OCI-LY1 (cell line): ENCODE measurements around the gene PLD1.

Source experiments
- EZH2 ChIP-seq: fragments of 200-600 bp; sonication (generic), shearing (Covaris generic); IDR thresholded peaks from 2 replicates; pipeline ENCODE4 v1.8.0; 2017; ENCODE audit warnings: borderline replicate concordance, mixed run types, mild to moderate bottlenecking, antibody characterized with exemption, low read length, moderate library complexity, mixed read lengths
- TF ChIP-seq, protein P1 (sequence below): fragments of 200-600 bp; sonication (generic), shearing (Covaris generic); IDR thresholded peaks from 2 replicates; pipeline ENCODE4 v1.5.1; 2017; ENCODE audit warnings: mild to moderate bottlenecking, antibody characterized with exemption, low read length, moderate library complexity, mixed read lengths

DNA sequence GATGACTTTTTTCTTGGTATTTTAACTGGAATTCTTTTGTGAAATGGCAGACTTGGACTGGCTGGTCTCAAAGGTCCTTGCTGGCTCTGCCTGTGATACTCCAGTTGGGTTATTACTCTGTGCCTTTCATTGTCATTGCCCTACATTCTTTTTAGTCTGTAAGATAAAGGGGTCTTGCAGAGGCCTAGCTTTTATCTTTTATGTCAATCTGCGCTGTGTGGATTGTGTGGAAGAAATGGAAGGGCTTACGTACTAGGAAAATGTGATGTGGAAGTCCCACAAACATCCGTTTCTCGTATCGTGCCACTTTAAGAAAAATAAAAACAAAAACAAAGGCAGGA is 24.1 kb upstream of the PLD1 start:
- TF ChIP-seq, protein P1, sequence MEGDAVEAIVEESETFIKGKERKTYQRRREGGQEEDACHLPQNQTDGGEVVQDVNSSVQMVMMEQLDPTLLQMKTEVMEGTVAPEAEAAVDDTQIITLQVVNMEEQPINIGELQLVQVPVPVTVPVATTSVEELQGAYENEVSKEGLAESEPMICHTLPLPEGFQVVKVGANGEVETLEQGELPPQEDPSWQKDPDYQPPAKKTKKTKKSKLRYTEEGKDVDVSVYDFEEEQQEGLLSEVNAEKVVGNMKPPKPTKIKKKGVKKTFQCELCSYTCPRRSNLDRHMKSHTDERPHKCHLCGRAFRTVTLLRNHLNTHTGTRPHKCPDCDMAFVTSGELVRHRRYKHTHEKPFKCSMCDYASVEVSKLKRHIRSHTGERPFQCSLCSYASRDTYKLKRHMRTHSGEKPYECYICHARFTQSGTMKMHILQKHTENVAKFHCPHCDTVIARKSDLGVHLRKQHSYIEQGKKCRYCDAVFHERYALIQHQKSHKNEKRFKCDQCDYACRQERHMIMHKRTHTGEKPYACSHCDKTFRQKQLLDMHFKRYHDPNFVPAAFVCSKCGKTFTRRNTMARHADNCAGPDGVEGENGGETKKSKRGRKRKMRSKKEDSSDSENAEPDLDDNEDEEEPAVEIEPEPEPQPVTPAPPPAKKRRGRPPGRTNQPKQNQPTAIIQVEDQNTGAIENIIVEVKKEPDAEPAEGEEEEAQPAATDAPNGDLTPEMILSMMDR, result no peak
- TF ChIP-seq EZH2, result no peak
